Measurements from ENCODE around the gene PDPN. TPM values are rescaled to one million over a fixed set of nuclear protein-coding genes. Genes with fewer than 3 reads are reported as not detected.
A peak's percentile ranks its signal among the peaks of the same experiment; 100 is the strongest.

The PDPN gene
- total RNA-seq, 1 donor from 2014 or later, result 24.1 TPM

DNA sequence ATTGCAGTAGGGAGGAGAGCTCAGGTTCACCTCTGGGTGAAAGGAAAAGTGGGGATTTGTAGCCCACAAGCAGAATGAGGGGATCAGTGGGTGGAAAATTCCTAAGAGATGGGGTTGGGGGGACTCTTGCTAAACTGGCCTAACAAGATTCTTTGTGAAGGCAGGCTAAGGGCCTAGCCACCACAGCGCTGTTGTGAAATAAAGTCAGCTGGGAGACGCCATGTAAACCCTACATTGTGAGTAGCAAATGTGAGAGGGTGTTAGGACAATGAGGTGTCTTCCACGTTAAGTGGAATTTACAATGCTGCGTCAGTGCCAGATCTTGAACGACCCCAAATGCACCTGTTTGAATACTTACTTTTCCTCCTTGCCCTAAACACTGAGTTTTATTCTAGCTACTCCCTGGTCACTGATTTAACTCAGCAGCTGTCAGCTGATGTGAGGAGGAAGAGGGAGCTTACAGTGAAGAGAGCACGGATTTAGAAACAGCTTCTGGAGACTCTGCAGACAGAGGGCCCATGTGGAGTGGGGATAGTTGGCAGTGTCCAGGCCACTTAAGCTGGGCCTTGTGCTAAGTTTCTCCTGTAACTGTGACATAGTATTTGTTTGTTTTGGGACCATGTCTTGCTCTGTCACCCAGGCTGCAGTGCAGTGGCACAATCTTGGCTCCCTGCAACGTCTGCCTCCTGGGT lies 17.3 kb downstream of the PDPN start:
- DNase-seq (ENCODE audit: missing footprints), result no peak
- peak; percentile 94 for ATAC-seq
- intact Hi-C loops (cut with DNase I), result loop anchor here (2.0 kb wide), 1 partner anchor 56 kb away; no protein-coding TSS in a partner anchor

- DNase-seq (ENCODE audit: missing footprints) (no peak), ATAC-seq (no peak)
- intact Hi-C loops (cut with DNase I), result no loop called here
These were observed 20.5 kb downstream of the PDPN start for GRCh38 chr1:13604176-13604575.

DNA sequence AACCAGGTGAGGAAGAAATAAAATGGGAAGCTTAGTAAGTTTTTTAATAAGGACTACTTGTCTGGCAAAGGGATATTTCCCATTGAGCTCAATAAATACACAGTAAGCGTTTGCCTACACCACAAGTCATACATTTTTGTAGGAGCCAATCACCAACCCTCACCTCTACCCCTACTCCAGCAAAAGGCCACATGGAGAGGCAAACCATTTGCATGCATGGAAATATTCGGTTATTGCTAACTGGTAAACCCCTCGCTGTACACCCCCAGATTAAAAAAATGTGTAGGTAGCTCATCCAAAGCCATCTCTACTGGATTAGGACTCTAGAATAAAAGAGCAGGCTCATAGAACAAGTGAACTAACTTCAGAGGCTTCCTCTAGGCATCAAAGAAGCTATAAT lies 21.1 kb downstream of the PDPN start:
- DNase-seq (ENCODE audit: missing footprints) (no peak), ATAC-seq (no peak)
- intact Hi-C loops (cut with DNase I), result no loop called here

DNA sequence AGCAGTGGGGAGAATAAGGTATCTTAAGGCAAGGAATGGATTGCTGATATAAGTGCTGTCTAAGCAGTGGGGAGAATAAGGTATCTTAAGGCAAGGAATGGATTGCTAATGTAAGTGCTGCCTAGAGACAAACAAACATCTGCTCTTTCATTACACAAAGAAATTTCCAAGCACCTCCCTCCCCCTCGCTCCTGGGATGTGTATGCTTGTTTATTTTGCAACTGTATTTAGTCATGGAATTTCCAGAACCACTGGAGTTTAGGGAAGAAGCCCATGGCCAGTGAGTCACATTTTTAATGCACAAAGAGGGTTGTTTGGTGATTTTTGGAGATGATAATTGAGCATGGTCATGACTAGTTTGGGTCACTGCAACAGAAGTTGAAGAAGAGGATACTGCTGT lies 21.5 kb downstream of the PDPN start:
- no peak for DNase-seq (ENCODE audit: missing footprints)
- no peak for ATAC-seq
- intact Hi-C loops (cut with DNase I), result no loop called here

- intact Hi-C loops (cut with DNase I), result no loop called here
- DNase-seq (ENCODE audit: missing footprints) (no peak), ATAC-seq (no peak)
These were observed 23.4 kb downstream of the PDPN start for GRCh38 chr1:13607002-13607401.

- intact Hi-C loops (cut with DNase I), result no loop called here
- ATAC-seq (no peak), DNase-seq (ENCODE audit: missing footprints) (no peak)
These were observed 32.6 kb downstream of the PDPN start for GRCh38 chr1:13616234-13616633.

GRCh38 chr1:13617108-13617507 lies 33.5 kb downstream of the PDPN start:
- no peak for DNase-seq (ENCODE audit: missing footprints)
- no peak for ATAC-seq
- intact Hi-C loops (cut with DNase I), result no loop called here

GRCh38 chr1:13617773-13618172 lies 34.1 kb downstream of the PDPN start:
- no peak for ATAC-seq
- DNase-seq (ENCODE audit: missing footprints), result no peak
- intact Hi-C loops (cut with DNase I), result no loop called here

GRCh38 chr1:13618483-13618882 lies 34.9 kb downstream of the PDPN start:
- intact Hi-C loops (cut with DNase I), result no loop called here
- DNase-seq (ENCODE audit: missing footprints) (no peak), ATAC-seq (no peak)

- no peak for DNase-seq (ENCODE audit: missing footprints)
- intact Hi-C loops (cut with DNase I), result no loop called here
- ATAC-seq, result peak; percentile 64
These were observed 36.3 kb downstream of the PDPN start for GRCh38 chr1:13619909-13620308.

DNA sequence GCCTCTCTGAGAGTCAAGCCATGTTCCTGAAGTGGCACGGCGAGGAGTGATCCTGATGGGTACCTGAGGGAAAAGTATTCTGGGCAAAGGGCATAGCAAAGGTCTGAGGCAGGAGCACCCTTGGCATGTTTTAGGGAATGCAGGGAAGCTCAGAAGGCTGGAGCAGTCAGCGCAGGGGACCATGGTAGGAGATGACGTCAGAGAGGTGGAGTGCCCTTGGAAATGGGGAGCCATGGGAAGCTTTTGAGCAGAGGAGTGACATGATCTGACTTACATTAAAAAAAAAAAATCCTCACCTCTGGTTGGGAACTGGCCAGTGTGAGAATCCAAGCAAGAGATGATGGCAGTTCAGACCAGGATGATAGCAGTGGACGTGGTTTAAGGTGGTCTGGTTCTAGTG lies 37.2 kb downstream of the PDPN start:
- intact Hi-C loops (cut with DNase I), result no loop called here
- DNase-seq (ENCODE audit: missing footprints), result no peak
- no peak for ATAC-seq

DNA sequence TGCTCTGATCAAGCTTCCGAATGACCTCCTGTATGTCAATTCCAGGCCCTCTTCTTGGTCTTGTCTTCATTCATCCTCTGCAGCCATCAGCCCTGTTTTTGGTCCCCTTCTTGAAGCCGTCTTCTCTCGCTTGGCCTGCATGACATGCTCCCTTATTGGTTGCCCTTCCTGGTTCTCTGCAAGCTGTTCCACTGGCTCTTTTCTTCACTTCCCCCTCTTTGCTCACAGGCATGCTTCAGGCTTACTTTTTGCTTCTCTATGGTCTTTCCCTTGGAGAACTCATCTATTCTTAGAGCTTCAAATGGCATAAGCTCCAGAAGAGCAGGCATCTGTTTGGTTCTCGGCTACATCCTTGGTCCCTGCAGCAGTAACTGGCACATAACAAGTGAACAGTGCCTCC lies 38.8 kb downstream of the PDPN start:
- DNase-seq (ENCODE audit: missing footprints), result no peak
- intact Hi-C loops (cut with DNase I), result no loop called here
- no peak for ATAC-seq

DNA sequence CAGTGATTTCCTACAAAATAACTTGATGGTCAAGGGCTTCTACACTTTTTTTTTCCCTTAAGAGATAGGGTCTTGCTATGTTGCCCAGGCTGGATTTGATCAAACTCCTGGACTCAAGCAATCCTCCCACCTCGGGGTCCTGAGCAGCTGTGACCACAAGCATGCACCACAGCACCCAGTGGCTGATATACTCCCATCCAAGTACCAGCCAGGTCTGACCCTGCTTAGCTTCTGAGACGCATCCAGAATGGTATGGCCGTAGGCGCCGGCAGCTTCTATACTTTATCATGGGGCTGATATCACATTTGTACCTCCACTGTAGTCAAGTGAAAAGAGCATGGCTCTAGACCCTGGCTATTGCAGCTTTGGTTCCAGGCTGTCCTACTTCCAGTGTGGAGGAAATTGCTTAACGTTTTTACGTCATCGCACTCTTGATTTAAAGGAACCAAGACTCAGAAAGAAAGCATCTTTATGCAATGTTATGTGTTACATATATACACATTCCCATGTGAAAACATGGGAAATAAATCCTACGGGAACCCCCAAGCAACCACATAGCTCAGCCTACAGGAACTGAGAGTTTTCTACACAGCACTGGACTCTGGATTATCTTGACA lies 39.5 kb downstream of the PDPN start:
- DNase-seq (ENCODE audit: missing footprints) (no peak), ATAC-seq (no peak)
- intact Hi-C loops (cut with DNase I), result no loop called here

GRCh38 chr1:13624526-13624925 lies 40.9 kb downstream of the PDPN start:
- no peak for DNase-seq (ENCODE audit: missing footprints)
- ATAC-seq, result no peak
- intact Hi-C loops (cut with DNase I), result no loop called here

DNA sequence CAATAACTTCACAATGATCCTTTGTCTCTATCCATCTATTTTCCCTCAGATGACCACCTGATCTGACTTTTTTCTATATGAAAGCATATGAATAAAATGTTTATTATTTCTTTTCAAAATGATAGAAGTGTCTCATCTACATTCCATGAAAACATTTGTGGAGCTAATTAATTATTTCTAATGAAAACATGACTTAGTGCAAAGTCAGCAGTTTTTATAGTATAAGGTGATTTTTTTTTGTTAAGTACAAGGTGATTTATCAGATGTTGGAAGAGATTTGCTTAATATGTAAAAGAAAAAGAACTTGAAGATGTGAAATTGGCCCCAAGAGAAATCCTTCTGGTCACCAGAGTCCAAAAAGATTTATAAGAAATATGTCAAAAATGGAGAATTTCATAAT lies 43.5 kb downstream of the PDPN start:
- ATAC-seq (no peak), DNase-seq (ENCODE audit: missing footprints) (no peak)
- intact Hi-C loops (cut with DNase I), result no loop called here

DNA sequence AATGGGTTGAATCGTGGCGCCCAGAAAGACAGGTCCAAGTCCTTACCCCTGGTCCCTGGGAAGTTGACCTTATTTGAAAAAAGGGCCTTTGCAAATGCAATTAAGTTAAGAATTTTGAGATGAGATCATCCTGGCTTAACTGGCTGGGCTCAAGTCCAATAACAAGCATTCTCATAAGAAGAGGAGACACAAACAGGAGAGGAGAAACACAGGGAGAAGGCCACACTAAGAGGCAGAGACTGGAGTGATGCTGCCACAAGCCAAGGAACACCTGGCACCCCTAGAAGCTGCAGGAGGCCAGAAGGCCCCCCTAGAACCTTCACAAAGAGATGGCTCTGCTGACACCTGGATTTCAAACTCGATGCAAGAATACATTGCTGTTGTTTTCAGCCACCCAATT lies 44.6 kb downstream of the PDPN start:
- ATAC-seq (no peak), DNase-seq (ENCODE audit: missing footprints) (no peak)
- intact Hi-C loops (cut with DNase I), result no loop called here

GRCh38 chr1:13628711-13629110 lies 45.1 kb downstream of the PDPN start:
- intact Hi-C loops (cut with DNase I), result no loop called here
- ATAC-seq, result no peak
- DNase-seq (ENCODE audit: missing footprints), result no peak

DNA sequence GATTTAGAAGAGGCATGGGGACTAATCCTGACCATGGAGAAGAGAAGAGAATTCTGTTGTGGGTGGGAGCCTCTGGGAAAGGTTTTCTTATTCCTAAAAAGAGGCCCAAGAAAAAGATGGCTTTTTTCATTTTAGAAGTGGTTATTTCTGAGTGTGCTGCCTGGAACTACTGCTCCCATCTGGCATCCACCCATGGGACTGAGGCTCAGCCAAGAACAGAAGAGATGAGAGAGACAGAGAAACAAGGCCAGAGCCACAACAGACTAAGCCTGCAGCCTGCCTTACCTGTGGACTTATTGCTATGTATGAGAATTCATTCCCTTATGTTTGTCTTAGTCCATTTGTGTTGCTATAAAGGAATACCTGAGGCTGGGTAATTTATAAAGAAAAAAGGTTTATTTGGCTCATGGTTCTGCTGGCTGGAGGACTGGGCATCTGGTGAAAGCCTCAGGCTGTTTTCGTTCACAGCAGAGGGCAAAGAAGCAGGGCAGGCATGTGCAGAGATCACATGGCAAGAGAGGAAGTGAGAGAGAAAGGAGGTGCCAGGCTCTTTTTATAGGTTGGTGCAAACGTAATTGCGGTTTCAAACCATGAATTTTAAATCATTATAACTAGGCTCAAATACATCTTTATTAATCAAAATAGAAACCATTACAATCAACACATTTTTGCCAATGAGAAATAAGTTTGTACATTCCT lies 58.8 kb downstream of the PDPN start:
- DNase-seq (ENCODE audit: missing footprints), result no peak
- ATAC-seq, result no peak
- intact Hi-C loops (cut with DNase I), result no loop called here

GRCh38 chr1:13643017-13643416 lies 59.4 kb downstream of the PDPN start:
- ATAC-seq, result no peak
- intact Hi-C loops (cut with DNase I), result no loop called here
- DNase-seq (ENCODE audit: missing footprints), result no peak

GRCh38 chr1:13646521-13646920 lies 62.9 kb downstream of the PDPN start:
- intact Hi-C loops (cut with DNase I), result no loop called here
- ATAC-seq (no peak), DNase-seq (ENCODE audit: missing footprints) (no peak)
